Sigmoid colon (tissue), 4 donors: Measurements from ENCODE around the gene PSMA1.

ENCODE experiments used
- EP300 ChIP-seq, 4 donors: sonication (generic); formaldehyde crosslinking; IDR thresholded peaks; one replicate each; pipeline ENCODE4 v1.6.1; 2017; ENCODE audit warnings: antibody characterized with exemption in 4 of 4
- POLR2A ChIP-seq, 2 donors: fragments of 450-650 bp; IDR thresholded peaks; one replicate each; pipeline ENCODE4 v1.6.1; 2016; ENCODE audit warnings: antibody characterized with exemption in 2 of 2, mild to moderate bottlenecking in 2 of 2, moderate library complexity in 2 of 2
- POLR2AphosphoS5 ChIP-seq, 4 donors: sonication (generic); formaldehyde crosslinking; IDR thresholded peaks; one replicate each; pipeline ENCODE4 v1.6.1; 2017; ENCODE audit warnings: antibody characterized with exemption in 4 of 4
- TF ChIP-seq, protein P1 (sequence below), 4 experiments: fragments of 450-650 bp in 3 of 4; fragments of 200-600 bp in 1 of 4; IDR thresholded peaks; one replicate each; pipeline ENCODE4 v1.5.1; 2016 to 2019; ENCODE audit warnings: antibody characterized with exemption in 4 of 4, mild to moderate bottlenecking in 3 of 4, moderate library complexity in 2 of 4

DNA sequence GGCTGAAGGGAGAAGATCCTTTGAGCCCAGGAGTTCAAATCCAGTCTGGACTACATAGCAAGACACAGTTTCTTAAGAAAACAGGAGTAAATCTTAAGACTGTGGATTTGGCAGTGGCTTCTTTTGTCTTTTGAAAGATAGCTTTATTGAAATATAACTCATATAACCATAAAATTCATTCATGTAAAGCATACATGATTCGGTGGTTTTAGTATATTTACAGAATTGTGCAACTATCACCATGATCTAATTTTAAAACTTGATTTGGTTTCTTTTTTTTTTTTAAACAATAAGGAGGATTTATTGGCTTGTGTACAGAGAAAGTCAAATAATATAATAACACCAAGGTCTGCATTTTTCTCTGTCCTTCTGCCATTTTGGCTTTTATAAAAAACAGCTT lies 23.1 kb upstream of the PSMA1 start:
- TF ChIP-seq POLR2A (IDR thresholded peaks at IDR 0.05): no peak
- TF ChIP-seq, protein P1, sequence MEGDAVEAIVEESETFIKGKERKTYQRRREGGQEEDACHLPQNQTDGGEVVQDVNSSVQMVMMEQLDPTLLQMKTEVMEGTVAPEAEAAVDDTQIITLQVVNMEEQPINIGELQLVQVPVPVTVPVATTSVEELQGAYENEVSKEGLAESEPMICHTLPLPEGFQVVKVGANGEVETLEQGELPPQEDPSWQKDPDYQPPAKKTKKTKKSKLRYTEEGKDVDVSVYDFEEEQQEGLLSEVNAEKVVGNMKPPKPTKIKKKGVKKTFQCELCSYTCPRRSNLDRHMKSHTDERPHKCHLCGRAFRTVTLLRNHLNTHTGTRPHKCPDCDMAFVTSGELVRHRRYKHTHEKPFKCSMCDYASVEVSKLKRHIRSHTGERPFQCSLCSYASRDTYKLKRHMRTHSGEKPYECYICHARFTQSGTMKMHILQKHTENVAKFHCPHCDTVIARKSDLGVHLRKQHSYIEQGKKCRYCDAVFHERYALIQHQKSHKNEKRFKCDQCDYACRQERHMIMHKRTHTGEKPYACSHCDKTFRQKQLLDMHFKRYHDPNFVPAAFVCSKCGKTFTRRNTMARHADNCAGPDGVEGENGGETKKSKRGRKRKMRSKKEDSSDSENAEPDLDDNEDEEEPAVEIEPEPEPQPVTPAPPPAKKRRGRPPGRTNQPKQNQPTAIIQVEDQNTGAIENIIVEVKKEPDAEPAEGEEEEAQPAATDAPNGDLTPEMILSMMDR (IDR thresholded peaks at IDR 0.05): no peak
- no peak for TF ChIP-seq EP300 (IDR thresholded peaks at IDR 0.05)
- TF ChIP-seq POLR2AphosphoS5 (IDR thresholded peaks at IDR 0.05): no peak
